DMS53 (cell line): ENCODE data around the gene PIM3.

ENCODE experiments used
- DNase-seq: peaks from one replicate; lab custom pipeline; 2025; lab: John Stamatoyannopoulos, UW

PIM3 gene

GRCh38 chr22:49928185-49928495 is 32.4 kb upstream of the PIM3 start:
- DNase-seq = no peak

DNA sequence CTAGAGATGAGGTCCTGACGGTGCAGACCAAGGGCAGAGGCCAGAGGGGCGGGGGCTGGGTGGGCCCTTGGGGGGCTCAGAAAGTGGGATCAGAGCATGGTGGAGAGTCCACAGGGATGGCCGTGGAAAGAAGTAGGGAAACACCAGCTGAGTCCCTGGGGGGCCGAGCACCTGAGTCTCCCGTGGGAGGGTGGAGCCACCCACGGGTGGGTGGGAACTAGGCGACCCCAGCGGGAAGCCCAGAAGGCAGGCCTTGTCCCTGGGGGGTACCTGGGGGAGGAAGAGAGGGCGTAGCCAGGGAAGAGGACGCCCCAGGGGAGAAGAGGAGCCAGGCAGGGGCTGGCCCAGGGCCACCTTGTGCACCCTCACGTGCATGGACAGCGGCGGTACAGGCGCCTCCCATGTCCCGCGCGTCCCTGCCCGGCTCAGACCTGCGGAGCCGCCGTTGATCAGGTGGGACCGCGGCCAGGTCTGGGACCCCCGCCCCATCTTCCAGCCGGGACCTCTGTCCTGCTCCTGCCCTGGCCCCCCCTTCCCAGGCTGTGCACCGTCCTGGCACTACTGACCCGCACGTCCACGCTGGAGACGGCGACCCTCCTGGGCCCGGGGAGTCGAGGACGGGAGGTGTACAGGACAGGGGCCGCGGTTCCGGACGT is 31.9 kb upstream of the PIM3 start:
- peak; percentile 53 for DNase-seq

- peak; percentile 74 for DNase-seq
These were observed 31.2 kb upstream of the PIM3 start for GRCh38 chr22:49929211-49929979.

DNA sequence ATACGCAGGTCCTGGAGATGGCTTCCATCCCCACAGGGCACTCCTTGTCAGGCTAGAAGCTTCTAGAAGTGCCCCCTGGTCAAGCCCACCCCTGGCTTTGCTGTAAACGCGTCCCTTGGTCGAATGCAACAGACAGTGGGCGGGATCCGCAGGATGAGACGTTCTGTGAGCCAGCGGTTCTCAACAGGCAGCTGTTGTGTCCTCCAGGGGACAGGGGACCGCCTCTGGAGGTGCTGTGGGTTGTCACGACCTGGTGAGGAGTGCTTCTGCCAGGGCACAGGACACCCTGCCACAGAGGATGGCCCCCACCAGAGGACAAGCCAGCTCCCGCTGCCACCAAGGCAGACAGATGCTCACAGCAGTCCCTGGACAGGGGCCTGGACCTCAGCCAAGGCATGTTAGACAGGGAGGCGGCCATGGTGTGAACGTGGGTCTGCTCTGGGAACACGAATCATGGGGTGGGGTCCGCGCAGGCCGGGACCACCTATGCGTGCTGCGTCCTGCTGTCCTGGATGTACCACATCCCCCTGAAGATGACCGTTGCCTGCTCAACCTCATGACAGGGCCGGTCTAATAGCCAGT is 30.5 kb upstream of the PIM3 start:
- DNase-seq = peak; percentile 62

DNA sequence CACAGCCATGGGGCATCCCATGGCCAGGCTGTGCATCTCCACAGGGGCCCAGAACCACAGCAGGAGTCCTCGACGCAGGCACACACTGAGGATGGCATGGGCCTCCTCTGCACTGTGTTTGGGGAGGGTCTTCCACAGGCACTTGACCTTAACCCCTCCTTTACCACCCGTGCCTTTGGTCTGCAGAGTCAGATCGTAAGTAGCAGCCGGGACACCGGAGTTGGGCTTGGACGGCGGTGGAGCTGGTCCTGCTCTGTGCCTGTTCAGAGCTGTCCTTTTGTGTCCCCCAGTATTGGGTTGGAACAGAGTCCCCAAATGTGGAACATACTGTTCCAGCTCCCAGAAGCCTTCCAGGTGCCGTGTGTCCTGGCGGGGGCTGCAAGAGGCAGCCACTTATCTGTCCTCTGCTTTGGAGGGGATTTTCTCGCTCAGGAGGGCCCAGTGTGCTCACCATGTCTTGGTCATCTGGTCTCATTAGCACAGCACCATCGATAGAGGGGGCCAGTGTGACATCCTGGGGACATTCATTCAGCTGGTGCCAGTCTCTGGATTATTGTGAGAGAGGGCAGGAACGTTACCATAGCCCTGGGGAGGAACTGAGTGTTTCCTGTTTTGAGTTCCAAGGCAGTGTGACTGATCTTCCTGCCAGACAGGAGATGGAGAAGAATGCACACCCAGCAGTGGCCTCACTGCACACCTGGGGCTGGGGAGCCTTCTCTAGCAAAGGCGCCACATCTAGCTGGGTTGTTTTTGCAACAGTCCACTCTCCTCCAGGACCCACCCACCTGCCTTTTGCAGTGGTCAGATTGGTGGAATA is 29.8 kb upstream of the PIM3 start:
- DNase-seq = peak; percentile 93

DNA sequence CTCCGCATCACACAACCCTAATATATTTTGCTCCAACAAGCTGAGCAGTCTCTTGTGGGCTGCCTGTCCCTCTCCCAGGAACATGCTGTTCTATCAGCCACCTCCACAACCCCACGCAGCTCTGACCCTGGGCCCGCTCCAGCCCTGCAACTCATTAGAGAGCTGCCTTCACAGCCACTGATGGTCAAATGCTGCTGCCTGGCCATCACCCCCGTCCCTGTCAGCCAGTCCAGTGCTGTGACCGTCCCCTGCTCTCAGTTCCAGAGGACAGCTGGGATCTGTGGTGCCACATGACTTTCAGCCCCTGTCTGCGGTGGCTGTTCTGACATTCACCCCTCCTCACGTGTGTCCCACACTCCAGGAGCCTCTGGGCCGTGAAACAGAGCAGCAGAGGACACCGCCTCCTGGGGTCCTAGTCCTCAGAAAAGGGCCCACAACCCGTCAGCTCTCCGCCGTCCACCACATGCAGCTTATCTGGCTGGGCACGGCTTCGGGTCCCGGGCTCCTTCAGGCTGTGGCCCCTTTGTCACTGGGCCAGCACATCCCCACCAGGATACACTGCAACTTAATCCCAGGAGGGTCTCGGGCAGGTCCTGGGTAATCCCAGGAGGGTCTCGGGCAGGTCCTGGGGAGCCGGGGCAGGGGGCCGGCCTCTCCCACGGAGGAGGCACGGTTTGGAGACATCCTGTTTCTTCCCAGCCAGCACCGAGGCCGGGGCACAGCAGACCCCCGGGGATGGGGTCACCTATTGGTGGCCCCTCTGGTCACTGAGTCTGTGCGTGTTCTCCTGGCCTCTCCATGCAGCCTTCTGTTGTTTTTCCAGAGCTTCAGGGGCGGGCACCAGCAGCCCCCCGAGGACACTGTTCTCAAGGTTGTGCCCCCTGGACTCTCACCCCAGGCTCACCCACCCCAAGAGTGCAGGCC is 27.1 kb upstream of the PIM3 start:
- no peak for DNase-seq

DNA sequence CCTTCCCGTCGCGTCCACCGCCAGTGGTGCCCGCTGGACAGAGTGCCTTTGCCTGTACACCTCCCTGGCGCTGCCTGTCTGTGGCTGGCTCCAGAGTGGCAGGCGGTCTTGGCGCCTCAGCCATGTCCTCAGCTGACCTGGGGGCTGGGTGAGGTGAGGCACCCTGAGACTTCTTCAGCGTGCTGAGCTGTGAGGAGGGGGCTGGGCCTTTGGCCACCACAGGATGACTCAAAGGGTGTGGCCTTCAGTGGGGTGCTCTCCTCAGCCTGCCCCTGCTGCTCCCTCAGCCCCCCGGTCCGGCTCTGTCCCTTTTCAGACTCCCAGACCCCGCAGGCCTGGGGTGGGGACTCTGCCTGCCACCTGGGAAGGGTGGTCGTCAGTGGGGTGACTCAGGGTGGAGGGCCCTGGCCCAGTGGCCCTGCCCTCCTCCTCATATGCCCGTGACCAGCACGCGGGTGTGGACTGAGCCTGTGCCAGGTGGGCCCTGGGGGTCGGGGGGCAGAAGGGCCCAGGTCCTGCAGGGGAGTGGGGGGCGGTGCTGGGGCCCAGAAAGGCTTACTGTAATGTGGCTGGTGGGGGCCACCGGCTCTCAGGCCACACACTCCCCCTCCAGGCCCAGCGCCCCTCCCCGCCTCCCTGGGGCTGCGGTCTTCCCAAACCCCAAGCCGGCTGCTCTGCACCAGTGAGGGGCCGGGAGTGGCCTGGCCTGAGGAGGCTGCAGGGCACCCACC is 26.2 kb upstream of the PIM3 start:
- DNase-seq = peak; percentile 45

- DNase-seq = peak; percentile 76
These were observed 25.5 kb upstream of the PIM3 start for GRCh38 chr22:49934891-49935557.

DNA sequence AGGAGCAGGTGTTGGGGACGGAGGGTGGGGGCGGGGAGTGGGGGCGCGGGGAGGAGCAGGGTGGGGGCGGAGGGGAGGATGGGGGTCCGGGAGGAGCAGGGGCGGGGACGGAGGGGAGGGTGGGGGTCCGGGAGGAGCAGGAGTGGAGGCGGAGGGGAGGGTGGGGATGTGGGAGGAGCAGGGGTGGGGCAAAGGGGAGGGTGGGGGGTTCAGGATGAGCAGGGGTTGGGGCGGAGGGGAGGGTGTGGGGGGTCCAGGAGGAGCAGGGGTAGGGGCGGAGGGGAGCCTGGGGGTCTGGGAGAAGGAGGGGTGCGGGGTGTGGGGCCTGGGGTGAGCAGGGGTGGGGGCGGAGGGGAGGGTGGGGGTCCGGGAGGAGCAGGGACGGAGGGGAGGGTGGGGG is 25.0 kb upstream of the PIM3 start:
- no peak for DNase-seq

- DNase-seq = peak; percentile 93
These were observed 24.3 kb upstream of the PIM3 start for GRCh38 chr22:49936018-49936972.

DNA sequence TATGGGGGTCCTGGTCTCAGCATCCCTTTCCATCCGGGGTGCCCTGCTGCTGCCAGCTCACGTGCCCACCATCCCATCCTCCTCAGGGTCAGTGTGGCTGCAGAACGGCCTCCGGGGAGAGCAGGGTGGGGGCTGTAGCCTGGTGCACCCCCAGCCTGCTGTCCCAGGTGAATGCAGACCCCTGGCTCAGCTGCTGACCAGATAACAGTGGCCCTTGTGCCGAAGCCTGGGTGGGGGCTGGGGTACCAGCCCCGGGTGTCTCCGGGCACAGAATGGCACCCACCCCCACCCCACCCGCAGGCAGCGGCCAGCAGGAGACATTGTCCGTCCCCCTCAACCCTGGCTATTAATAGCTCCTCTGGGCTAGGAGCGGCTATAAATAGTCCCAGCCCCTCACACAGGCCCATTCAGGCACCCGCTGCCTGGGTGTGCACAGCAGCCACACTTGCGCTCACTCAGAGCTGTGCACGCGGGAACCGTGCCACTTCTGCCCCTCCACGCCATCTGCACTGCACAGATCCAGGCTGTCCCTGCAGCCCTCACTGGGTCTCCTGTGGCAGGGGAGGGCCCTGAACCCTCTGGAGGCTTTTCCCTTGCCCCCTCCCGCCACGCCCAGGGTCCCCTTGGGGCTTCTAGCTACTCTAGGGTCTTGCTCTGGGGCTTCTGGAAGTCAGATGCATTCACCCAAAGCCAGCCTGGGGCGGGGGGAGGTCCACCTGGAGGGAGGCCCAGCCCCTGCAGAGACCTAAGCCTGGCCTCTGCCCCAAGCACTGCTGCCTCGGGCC is 23.4 kb upstream of the PIM3 start:
- DNase-seq = no peak

DNA sequence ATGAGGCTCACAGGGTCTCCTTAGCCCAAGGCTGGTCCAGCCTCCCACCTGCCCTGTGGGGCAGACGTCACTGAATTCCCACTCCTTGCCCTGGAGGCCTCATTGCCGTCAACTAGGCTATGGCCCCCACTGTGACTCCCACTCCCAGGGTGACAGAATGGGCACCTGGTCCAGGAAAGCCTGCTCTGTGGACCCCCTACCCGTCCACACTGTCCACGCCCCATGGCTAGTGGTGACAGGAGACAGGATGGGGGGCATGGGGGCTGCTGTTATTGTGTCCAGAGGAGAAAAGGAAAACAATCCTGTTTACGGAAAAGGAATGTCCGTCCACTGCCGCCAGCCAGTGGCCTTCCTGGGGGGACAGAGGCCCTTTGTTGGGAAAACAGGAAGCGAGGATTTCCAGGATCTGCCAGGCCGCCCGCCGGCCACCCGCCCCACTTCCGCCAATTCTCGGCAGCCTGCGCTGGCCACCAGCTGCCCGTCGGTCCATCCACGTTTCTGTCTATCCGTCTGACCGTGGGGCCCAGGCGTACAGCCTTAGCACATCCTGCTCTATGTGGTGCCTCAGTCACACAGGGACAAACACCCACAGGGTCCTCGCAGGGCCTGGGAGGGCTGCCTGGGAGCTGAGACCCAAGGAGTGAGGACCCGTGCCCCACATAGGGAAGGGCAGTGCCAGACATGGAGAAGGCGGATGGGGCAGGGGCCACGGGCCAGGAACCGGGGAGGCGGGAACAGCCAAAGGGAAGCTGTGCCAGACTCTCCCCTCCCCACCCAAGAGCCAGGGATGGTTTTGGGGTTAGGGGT is 22.6 kb upstream of the PIM3 start:
- DNase-seq = no peak

GRCh38 chr22:49938565-49939136 is 21.9 kb upstream of the PIM3 start:
- DNase-seq = no peak

GRCh38 chr22:49941507-49942316 is 18.9 kb upstream of the PIM3 start:
- no peak for DNase-seq

DNA sequence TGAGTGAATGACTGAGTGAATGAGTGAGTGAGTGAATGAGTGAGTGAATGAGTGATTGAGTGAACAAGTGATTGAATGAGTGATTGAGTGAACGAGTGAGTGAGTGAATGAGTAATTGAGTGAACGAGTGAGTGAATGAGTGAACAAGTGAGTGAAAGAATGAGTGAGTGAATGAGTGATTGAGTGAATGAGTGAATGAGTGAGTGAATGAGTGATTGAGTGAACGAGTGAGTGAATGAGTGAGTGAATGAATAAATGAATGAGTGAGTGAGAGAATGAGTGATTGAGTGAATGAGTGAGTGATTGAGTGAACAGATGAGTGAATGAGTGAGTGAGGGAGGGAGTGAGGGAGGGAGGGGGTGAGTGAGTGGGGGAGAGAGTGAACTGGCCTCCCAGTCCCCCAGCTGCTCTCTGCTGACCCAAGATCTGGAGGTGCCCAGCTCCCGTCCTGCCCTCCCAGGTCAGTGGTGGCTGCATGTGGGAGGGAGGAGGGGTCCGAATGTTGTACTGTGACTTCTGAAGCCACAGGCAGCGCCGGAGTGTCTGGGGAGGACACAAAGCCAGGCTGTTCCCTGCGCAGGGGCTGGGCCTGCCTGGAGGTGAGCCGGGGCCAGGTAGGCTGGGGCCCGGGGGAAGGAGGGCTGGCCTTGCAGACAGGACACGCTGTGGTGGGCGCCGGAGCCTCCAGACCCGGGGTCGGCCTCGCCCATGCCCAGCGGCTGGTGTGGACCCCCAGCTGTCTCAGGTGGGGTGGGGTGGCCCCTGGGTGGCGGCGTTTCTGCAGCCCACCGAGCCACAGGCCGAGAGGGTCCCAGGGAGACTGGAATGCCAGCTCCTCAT is 17.8 kb upstream of the PIM3 start:
- peak; percentile 58 for DNase-seq
